ENCODE data around the gene HTRA3.

Gene HTRA3

GRCh38 chr4:8280158-8280875, 10.8 kb downstream of the HTRA3 start:
- DNase-seq (ENCODE audit: low read depth) = no peak

DNA sequence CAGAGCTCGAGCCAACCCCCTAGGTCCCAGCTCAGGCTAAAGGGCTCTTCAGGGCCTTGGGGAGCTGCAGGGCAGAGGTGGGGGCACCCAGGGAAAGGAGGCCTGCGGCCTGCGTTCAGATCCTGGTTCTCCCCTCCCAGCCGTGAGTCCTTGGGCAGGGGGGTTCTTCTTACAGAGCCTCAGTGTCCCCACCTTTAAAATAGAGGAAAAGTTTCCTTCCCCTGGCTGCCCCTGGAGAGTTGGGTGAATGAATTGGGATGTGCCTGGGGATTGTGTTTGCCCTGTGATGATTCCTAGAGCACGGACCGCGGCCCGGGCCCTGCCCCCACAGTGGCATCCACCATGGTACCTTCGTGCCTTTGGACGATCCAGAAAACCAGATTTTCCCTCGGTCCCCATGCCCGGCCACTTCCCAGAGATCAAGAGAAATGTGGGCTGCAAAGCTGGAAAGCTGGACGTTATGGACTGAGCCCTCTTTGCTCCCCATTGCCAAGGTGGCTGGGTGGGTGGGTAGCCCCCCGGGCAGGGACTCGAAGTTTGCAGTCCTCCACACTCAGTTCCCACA, 11.4 kb downstream of the HTRA3 start:
- no peak for DNase-seq (ENCODE audit: low read depth)

DNA sequence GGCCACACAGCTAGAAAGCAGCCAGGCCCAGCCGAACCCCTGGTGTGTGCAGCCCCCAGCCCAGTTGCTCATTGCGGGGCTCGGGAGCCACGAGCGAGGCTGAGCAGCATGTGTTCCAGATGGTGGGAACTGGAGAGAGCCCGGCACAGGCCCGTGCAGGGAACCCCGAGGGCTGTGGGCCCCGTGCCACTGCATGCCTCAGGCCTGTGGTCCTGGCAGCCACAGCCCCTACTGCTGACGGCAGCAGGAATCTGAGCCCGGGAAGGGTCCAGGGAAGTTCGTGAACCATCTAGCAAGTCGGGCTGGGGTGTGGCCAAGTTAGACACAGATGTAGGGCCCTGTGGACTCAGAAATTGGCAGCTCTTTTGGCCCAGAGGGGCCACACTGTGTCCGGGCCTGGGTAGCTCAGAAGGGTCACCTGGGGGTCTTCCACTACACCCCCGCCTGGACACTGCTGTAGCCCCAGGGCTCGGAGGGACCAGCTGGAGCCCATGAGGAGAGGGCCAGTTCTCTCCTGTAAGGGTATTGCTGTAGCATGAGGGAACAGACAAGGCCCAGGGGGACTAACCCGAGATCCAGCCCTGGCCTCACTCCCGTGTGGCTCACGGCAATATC, 12.1 kb downstream of the HTRA3 start:
- DNase-seq (ENCODE audit: low read depth) = no peak

DNA sequence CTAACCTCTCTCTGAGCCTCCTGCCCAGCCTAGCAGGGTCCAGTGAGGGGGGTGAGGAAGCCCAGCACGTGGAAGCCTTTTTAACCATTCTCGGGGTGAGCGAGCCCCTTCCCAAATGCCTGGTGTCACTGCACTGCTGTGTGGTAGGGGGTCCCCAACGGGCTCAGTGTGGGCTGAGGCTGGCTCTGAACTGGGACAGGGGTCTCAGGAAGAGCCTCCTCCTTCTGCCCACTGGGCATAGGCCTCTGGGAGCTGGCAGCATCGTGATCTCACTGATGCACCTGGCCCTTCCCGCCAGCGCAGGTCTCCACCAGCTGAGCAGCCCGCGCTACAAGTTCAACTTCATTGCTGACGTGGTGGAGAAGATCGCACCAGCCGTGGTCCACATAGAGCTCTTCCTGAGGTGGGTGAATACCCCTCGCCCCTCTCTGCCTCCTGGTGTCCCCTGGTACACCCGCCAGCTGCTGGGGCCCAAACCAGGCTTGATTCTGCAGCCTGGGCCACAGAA, 12.6 kb downstream of the HTRA3 start:
- no peak for DNase-seq (ENCODE audit: low read depth)

DNA sequence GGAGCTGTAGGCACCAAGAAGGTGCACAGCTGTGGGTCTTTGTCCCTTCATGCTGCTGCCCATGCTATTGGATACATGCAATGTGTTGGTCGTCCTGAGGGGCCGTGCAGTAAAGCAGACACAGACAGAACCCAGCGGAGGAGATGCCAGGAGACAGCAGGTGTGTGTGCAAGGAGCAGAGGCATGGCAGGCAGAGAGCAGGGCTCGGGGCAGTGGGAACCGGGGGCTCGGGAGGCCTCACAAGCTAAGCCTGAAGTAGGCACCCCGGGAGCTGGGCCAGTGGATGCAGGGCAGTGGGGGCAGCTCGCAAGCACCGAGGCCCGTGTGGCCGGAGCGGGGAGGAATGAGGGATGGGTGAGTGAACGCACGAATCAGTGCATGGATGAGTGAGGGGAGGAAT, 13.2 kb downstream of the HTRA3 start:
- no peak for DNase-seq (ENCODE audit: low read depth)

DNA sequence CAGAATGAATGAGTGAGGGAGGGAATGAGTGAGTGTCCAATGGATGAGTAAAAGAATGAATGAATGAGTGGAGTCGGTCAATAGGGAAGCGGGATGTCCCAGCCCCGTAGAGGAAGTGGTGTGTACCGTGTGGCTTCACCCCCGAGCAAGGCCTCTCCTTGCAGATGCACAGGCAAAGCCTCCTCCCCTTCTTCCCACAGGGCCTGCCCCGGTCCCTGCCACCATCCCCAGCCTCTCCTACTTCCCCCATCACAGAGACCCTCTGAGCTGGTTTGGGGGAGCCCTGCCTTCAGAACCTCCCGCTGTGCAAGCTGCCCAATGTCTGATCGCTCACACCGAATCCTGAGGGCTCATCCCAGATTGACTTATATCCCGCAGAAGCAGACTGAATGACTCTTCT, 13.6 kb downstream of the HTRA3 start:
- DNase-seq (ENCODE audit: low read depth) = no peak

- no peak for DNase-seq (ENCODE audit: low read depth)
These were observed 14.1 kb downstream of the HTRA3 start for GRCh38 chr4:8283631-8284121.

DNA sequence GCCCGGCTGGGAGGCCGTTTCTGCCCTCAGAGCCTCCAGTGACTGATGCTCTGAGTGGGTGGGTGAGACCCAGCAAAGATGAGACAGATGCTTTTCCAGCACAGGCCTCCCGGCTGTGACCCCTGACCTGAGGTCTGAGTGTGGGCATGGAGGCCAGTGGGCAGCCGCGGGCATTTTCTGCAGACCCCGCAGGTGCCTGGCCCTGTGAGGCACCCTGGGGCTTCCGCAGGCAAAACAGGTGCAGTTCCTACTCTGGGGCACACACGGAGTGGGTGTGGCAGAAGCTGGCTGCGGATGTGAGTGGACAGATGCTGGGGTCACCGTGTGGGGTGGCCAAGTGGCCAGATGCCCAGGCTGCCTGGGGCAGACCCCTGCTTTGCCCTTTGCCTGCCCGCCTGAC, 14.8 kb downstream of the HTRA3 start:
- no peak for DNase-seq (ENCODE audit: low read depth)

DNA sequence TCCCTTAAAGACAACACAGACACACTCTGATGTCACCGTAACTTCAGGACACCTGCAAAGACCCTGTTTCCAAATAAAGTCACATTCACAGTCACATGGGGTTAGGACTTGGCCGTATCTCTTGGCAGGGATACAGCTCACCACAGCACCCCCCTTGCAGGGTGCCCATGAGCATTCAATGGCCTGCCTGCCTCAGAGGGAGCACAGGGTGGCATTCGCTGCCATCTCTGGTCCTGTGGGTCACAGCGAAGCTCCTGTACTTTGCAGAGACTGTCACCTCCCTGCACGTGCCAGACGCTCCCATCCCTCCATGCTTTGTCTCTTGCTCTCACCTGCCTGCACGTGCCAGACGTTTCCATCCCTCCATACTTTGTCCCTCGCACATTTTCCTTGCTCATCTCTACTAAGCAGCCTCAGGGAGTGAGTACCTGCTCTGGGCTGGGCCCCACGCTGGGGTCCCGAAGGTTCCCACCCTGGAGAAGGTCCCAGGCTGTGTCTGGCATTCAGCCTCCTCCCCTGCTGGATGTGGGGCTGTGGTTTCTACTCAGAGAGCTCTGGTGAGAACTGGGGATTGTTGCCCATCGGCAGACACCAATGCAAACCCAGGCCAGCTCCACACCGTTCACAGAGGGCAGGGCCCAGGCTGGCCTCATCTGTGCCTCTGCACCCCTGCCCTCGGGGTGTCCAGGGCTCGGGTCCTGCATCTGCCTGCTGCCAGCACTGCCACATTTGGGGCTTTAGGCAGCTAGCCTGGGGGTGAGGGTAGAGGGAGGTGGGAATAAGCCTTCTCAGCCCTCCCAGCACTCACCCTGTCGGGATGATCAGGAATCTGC, 15.8 kb downstream of the HTRA3 start:
- DNase-seq (ENCODE audit: low read depth) = no peak

- no peak for DNase-seq (ENCODE audit: low read depth)
These were observed 16.6 kb downstream of the HTRA3 start for GRCh38 chr4:8285976-8286718.

- DNase-seq (ENCODE audit: low read depth) = no peak
These were observed 17.3 kb downstream of the HTRA3 start for GRCh38 chr4:8286719-8287342.

DNA sequence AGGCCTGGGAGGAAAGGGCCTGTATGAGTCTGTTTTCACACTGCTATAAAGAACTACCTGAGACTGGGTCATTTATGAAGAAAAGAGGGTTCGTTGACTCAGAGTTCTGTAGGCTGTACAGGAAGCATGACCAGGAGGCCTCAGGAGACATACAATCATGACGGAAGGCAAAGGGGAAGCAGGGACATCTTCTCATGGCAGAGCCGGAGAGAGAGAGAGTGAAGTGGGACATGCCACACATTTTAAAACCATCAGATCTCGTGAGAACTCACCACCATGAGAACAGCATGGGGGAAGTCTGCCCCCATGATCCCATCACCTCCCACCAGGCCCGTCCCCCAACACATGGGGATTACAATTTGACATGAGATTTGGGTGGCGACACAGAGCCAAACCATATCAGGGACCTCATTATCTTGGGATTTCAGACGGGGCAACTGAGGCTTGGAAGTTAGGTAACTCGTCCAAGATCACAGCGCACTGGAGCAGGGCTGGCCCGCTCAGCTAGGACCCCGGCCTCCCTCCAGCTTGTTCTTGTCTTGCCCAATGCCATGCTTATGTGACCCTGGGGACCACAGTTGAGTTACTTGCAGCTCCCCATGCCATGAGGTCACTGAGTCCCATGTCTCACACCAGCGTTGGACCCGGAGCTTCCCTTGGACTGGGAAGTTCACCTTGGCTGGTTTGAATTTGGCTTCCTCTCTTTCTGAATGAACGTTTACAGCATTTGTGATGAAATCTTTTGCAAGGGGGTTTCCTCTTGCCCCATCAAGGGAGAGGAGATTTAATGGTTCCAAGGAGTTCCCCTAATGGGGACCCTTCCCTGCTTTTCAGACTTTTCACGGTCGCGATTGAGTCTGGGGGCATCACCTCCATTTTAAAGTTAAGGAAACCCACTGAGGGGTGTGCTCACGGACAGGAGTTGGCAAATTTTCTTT, 18.1 kb downstream of the HTRA3 start:
- DNase-seq (ENCODE audit: low read depth) = no peak

DNA sequence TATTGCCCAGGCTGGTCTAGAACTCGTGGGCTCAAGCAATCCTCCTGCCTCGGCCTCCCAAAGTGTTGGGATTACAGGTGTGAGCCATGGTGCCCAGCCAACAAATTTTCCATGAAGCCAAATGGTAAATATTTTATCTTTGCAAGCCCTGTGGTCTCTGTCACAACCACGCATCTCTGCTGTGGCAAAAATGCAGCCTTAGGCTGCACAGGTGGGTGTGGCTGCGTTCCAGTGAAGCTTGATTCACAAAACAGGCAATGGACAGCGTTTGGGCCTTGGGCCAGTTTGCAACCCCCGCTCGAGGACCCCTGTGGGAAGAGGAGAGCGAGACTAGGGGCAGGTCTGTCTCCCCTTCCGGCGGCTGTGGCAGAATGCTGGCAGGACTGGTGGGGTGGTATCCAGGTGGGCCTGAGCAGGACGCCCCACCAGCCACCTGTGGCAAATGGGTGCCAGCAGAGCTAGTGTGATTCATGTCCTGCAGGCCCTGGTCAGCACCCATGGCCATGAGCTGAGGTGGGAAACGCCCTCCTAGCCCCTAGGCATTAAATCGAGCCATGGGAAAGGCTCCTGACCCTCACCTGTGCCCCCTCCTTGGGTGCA, 19.7 kb downstream of the HTRA3 start:
- DNase-seq (ENCODE audit: low read depth) = no peak

DNA sequence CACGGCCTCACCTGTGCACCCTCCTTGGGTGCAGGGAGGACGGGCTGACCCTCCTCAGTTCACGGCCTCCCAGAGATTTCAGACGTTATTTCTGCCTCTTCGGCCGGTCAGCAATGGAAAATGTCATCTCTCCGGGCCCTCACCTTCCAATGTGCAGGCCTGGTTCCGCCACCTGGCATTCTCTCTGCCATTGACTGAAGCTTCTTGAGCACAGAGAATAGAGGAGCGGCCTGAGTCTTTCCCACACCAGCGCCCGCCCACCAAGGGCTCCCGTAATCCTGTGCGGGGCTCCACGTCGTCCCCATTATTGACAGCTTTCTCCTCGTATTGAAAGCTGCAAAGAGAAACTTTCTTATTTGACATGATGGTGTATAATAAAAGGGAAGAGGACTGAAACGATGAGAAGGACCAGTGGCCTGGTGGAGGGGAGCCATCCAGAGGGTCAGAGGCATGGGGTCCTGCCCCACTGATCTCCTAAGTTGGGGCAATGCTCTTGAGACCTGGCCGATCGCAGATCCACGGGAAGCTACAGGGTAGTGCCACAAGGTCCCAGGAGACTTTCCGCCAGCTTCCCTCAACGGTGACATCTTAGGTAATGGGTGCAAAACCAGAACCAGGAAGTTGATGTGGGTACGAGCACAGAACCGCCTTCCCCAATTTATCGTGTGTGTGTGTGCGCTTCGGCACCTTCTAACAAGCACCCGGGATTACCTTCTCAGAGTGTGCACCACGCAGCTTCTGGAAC, 20.6 kb downstream of the HTRA3 start:
- no peak for DNase-seq (ENCODE audit: low read depth)

- DNase-seq (ENCODE audit: low read depth) = no peak
These were observed 21.1 kb downstream of the HTRA3 start for GRCh38 chr4:8290701-8290970.

DNA sequence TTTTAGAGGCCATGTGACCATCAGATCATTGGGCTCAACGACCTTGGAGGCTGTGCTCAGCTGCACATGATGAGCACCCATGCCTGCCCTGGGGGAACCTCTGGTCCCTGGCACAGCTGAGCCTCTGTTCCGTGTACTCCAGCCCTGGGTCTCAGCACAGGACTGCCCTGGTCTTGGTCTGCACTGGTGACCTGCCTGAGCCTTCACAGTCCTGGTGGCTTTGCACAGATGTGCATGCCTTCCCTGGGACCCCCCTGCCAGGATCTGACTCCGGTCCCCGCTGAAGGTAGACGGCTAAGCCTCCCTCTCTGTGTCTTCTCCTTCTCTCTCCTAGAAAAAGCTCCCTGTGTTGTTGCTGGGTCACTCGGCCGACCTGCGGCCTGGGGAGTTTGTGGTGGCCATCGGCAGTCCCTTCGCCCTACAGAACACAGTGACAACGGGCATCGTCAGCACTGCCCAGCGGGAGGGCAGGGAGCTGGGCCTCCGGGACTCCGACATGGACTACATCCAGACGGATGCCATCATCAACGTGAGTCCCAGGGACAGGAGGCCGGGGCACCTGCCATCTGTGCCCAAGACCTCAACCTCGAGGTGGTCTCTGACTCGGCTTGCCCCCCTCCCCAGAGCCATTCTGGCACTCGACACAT, 21.6 kb downstream of the HTRA3 start:
- DNase-seq (ENCODE audit: low read depth) = no peak

DNA sequence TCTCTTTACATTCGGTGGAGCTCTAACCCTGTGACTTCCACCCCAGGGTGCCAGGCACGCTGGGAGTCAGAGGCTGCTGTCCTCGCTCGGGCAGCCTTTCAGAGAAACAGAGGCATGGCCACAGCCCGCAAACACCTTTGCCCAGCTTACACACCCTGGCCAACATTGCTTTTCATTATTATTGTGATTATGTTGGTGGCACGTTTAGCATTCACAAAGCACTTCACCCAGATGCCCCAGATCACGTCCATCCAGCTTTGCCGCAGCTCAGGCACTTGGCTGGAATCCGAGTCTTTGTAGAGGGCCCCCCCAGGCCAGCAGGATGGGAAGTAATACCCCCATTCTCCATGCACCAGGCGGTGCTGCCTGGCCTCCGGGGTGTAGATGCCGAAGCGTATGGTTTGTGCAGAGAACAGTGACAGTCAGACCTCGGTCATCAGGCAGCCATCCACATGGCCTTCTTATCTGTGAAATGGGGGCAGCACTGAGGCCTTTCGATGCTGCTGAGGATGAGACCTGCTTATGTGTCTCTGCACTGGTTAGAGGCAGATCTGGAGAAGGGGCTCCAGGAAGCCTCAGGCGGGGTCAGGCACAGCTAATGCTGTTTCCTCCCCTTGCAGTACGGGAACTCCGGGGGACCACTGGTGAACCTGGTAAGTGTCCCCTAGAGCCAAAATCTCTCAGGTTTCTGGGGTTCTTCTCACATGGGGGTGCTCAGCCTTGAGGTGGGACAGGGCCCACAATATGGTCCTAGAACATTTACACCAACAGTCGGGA, 22.3 kb downstream of the HTRA3 start:
- no peak for DNase-seq (ENCODE audit: low read depth)
